ENCODE data around the gene ATE1.
A peak's percentile ranks its signal among the peaks of the same experiment; 100 is the strongest.
"Not testable (repeated sequence)": the region's sequence is repeated elsewhere in the genome, so short reads cannot be mapped to it uniquely, and the experiment has no call there.

The ATE1 gene

GRCh38 chr10:121929585-121930267 lies 1.9 kb upstream of the ATE1 start:
- not testable (repeated sequence) for DNase-seq

DNA sequence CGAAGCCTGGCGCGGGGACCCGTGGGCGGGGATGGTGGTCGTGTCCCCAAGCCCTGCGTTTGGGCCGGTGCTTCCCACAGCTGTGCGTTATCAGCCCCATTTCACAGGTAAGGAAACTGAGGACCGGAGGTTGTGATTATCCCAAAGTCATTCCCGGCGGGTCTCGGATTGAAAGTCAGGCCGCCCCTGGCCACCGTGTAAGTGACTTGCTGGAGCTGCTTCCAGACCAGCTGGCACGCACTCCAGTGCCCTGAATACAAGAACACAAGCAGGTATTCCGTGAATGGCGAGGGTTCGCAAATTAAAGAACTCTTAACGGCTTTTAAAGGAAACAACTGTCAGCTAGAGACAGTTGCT lies 675 bp upstream of the ATE1 start:
- no peak for DNase-seq

DNA sequence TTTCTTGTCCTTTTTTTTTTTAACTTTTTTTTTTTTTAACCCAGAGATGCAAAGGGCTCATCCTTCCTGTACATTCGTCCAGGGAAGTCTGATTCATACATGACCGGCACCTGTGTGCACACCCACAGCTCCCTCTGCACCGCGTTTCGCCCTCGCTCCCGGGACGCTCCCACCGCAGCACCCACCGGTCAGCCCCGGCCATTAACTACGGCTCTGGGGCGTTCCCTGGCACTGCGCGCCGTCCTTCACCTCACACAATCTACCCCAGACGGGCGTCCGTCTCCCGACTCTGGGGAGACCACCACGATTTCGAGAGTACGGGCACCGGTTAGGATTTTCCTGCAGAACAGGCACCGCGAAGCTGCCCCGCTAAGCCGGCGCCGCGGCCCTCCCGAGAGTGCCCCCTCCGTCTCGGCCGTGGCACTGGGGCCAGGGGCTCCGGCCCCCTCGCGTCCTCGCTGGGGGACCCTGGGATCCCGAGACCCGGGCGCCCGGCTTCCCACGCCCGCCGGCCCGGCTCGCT lies 452 bp downstream of the ATE1 start:
- peak; percentile 13 for DNase-seq

DNA sequence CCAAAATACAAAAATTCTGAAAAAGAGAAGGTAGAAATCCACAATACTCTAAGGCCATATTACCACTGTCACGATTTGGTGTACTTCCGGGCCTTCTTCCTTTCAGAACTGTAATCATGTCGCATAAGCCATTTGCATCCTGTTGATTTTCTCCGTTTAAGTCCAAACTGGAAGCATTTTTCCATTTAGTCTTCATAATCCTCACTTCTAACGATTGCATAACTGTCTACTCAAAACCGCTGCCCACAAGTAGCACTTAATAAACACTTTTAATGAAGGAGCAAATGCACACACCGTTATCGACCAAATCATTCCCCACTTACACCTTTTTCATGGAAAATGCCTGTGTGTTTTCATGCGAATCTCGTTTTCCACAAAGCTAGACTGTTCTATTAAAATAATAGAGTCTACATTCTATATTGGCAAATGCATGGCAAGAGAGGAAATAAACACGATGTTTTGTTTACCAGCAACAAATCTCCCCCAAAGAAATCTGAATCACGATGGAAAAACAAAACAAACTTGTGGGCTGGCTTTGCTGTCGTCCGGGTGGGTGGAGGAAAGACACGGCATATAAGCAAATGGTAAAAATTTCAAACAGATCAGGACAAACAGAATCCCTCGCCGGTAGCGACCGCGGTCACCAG lies 1.0 kb downstream of the ATE1 start:
- DNase-seq: no peak

GRCh38 chr10:121926157-121926556 lies 1.7 kb downstream of the ATE1 start:
- no peak for DNase-seq

GRCh38 chr10:121921238-121921931 lies 6.4 kb downstream of the ATE1 start:
- DNase-seq: no peak

- no peak for DNase-seq
Measured at GRCh38 chr10:121919666-121920065, 8.2 kb downstream of the ATE1 start.

- DNase-seq: not testable (repeated sequence)
Measured at GRCh38 chr10:121918800-121919199, 9.0 kb downstream of the ATE1 start.

DNA sequence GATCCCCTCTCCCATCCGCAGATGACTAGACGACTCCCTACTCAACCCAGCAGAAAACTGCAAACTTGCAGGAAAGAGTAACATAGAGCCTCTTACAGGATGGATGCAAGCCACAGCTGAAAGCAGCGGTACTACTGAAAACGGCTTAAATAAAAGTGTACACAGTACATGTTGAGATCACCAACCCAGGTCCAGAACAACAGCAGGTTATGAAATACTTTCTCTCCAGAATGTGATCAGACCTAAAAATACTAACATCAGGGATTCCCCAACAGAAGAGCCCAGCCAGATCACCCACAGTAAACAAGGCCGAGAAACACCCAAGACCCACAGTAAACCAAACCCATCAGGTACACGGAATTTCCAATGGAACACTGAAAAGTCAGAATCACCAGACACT lies 13.2 kb downstream of the ATE1 start:
- DNase-seq: no peak

DNA sequence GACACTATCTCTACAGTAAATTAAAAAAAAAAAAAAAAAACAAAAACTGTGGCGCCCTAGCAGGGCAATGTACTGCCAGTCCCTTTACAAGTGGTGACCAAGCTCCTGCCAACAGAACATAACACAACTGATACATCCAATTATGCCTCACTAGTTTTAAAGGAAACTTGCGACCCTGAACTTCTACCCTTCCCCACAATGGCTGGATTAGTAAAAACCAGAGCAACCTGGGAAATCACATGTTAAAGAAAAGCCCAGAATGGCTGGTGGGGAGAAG lies 16.5 kb downstream of the ATE1 start:
- DNase-seq: no peak

GRCh38 chr10:121910673-121911420 lies 17.0 kb downstream of the ATE1 start:
- no peak for DNase-seq

- DNase-seq: no peak
Measured at GRCh38 chr10:121904888-121905287, 22.9 kb downstream of the ATE1 start.

- DNase-seq: no peak
Measured at GRCh38 chr10:121900443-121901174, 27.2 kb downstream of the ATE1 start.

DNA sequence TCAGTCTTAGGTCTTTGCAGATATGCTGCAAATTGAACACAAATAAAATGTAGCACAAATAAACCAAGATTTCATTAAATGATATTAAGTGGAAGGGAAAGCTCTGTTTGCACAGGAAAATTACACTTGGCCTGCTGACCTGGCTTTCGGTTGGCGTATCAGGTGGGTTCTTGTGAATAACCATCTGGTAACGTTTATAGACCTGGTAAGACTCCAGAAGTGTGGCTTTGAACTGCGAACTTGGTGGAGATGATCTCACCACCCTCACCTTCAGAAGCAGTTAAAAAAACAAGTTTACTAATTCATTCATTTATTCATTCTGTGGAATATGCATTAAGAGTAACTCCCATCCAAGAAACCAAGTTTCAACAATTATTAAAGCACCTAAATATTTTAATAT lies 28.1 kb downstream of the ATE1 start:
- no peak for DNase-seq

DNA sequence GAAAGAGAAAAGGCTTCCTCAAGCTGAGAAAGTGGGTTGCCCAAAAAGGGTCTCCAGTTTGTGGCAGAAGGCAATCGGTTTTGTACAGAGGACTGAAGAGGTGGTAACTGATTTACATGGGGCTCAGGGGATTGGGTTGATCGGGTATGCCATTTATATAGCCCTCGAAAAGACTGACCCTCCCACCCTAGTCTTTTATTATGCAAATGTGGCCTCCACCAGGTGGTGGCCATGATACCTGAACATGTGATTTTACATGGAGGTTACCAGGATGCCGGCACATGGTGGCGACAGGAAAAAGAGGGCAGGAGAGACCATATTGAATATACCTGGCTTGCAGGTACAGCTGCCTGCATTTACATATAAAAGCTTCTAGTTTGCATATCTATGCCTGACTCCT lies 36.7 kb downstream of the ATE1 start:
- no peak for DNase-seq

GRCh38 chr10:121889212-121889611 lies 38.6 kb downstream of the ATE1 start:
- no peak for DNase-seq

- peak; percentile 3 for DNase-seq
Measured at GRCh38 chr10:121886997-121887622, 40.7 kb downstream of the ATE1 start.

- no peak for DNase-seq
Measured at GRCh38 chr10:121886181-121886580, 41.6 kb downstream of the ATE1 start.

DNA sequence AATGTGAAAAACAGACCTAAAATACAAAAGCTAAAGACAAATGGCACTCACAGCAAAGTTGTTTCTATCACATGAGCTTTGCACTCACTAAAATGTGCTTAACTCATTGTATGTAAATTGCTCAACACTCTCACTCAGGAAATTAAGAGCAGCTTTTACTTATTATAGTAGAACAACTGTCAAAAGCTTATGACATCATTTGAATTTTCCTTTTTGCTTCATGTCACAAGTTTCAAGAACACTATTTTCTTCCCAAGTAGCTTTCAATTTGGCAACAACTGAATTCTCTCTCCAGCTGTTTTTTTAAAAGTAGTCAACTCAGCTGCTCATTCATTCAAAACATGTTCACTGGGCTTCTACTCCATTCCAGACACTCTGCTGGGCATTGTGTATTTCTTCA lies 46.9 kb downstream of the ATE1 start:
- no peak for DNase-seq

- no peak for DNase-seq
Measured at GRCh38 chr10:121879476-121879875, 48.4 kb downstream of the ATE1 start.

DNA sequence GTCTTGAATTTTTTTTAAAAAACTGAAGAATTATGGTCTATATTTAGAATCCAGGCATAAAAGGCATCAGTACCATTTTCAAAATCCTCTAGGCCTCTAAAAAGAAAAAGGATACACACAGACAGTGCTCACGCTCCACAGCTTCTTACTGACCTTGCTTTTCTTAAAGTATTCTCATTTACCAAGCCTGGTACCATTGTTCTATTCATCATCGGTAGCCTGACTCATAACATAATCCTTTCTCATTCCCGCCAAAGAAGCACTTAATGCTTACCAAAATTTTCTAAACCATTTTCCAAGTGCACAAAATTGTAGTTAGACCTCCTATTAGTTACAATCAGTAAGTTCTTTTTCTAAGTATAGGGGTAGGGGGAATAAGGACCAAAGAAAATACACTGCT lies 54.6 kb downstream of the ATE1 start:
- DNase-seq: no peak

- DNase-seq: no peak
Measured at GRCh38 chr10:121870413-121870812, 57.4 kb downstream of the ATE1 start.
